Neural cell (in vitro differentiated cells): ENCODE measurements around the gene NCKIPSD. TPM values are rescaled to one million over a fixed set of nuclear protein-coding genes. Genes with fewer than 3 reads are reported as not detected.

Experiments used
- H2AFZ ChIP-seq: fragments of 200-600, 300-800 bp; sonication (generic), shearing (Covaris generic); 2 replicates; pipeline ENCODE4 v1.6.0; 2014; ENCODE audit warnings: low read depth, mild to moderate bottlenecking, antibody characterized with exemption, low read length, moderate library complexity
- H3F3A ChIP-seq: fragments of 200-600 bp; shearing (Covaris generic); 2 replicates; pipeline ENCODE4 v1.6.1; 2016; ENCODE audit warnings: mild to moderate bottlenecking, moderate library complexity, mixed read lengths, antibody characterized with exemption, low read length; ENCODE audit not compliant: insufficient read depth, poor library complexity, severe bottlenecking
- H3K27ac ChIP-seq: fragments of 200-600, 300-800 bp; sonication (generic), shearing (Covaris generic); 2 replicates; pipeline ENCODE4 v1.5.1; 2014; ENCODE audit warnings: mild to moderate bottlenecking, low read length, moderate library complexity
- H3K27me3 ChIP-seq: fragments of 300-800, 200-600 bp; sonication (generic), shearing (Covaris generic); 2 replicates; pipeline ENCODE4 v1.6.0; 2014; ENCODE audit warnings: mild to moderate bottlenecking, low read depth, low read length, moderate library complexity; ENCODE audit not compliant: insufficient read depth
- H3K36me3 ChIP-seq: fragments of 300-800, 200-600 bp; sonication (generic), shearing (Covaris generic); 2 replicates; pipeline ENCODE4 v1.5.1; 2014; ENCODE audit warnings: mild to moderate bottlenecking, antibody characterized with exemption, low read length, moderate library complexity; ENCODE audit not compliant: insufficient read depth
- H3K4me2 ChIP-seq: fragments of 300-800, 200-600 bp; sonication (generic), shearing (Covaris generic); 2 replicates; pipeline ENCODE4 v1.6.0; 2014; ENCODE audit warnings: mild to moderate bottlenecking, low read length
- H3K4me3 ChIP-seq: fragments of 300-800, 200-600 bp; sonication (generic), shearing (Covaris generic); 2 replicates; pipeline ENCODE4 v1.5.1; 2014; ENCODE audit warnings: mild to moderate bottlenecking, low read length, moderate library complexity
- H3K79me2 ChIP-seq: fragments of 200-600 bp; shearing (Covaris generic); replicated peaks from 2 replicates; pipeline ENCODE4 v1.6.0; 2014; ENCODE audit warnings: mild to moderate bottlenecking, low read length, moderate library complexity; ENCODE audit not compliant: insufficient read depth
- H3K9ac ChIP-seq: fragments of 300-800, 200-600 bp; sonication (generic), shearing (Covaris generic); 2 replicates; pipeline ENCODE4 v1.6.1; 2016; ENCODE audit warnings: mild to moderate bottlenecking, low read length, mixed read lengths
- H3K9me2 ChIP-seq: fragments of 200-600 bp; shearing (Covaris generic); 2 replicates; pipeline ENCODE4 v1.6.1; 2016; ENCODE audit warnings: mild to moderate bottlenecking, low read length, mixed read lengths; ENCODE audit not compliant: insufficient read depth
- H3K9me3 ChIP-seq: fragments of 200-600, 300-800 bp; sonication (generic), shearing (Covaris generic); 2 replicates; pipeline ENCODE4 v1.6.1; 2016; ENCODE audit warnings: mild to moderate bottlenecking, mixed run types, low read length, moderate library complexity, mixed read lengths
- H4K20me1 ChIP-seq: fragments of 200-600 bp; shearing (Covaris generic); 2 replicates; pipeline ENCODE4 v1.6.1; 2016; ENCODE audit warnings: mild to moderate bottlenecking, mixed run types; ENCODE audit not compliant: insufficient read depth
- EP300 ChIP-seq: fragments of 450-650 bp; conservative IDR thresholded peaks from 2 replicates; pipeline ENCODE4 v1.6.1; 2014; ENCODE audit warnings: antibody characterized with exemption, mild to moderate bottlenecking, moderate library complexity; ENCODE audit not compliant: poor library complexity, severe bottlenecking
- EZH2 ChIP-seq: fragments of 200-600, 300-800 bp; shearing (Covaris generic), sonication (generic); IDR thresholded peaks from 2 replicates; pipeline ENCODE4 v1.6.1; 2014; ENCODE audit warnings: antibody characterized with exemption, low read length, borderline replicate concordance, mild to moderate bottlenecking; ENCODE audit not compliant: insufficient read depth, poor library complexity, severe bottlenecking
- MXI1 ChIP-seq: fragments of 450-650 bp; conservative IDR thresholded peaks from 2 replicates; pipeline ENCODE4 v1.6.1; 2014; ENCODE audit warnings: antibody characterized with exemption, mild to moderate bottlenecking; ENCODE audit not compliant: poor library complexity, severe bottlenecking
- POLR2AphosphoS5 ChIP-seq: IDR thresholded peaks from 2 replicates; pipeline ENCODE4 v1.6.1; 2012
- RAD21 ChIP-seq: fragments of 450-650 bp; conservative IDR thresholded peaks from 2 replicates; pipeline ENCODE4 v1.6.1; 2014; ENCODE audit warnings: antibody characterized with exemption, mild to moderate bottlenecking, moderate library complexity
- SMC3 ChIP-seq: fragments of 450-650 bp; conservative IDR thresholded peaks from 2 replicates; pipeline ENCODE4 v1.6.1; 2014; ENCODE audit warnings: antibody characterized with exemption, mild to moderate bottlenecking, moderate library complexity; ENCODE audit not compliant: poor library complexity
- TAF1 ChIP-seq: IDR thresholded peaks from 2 replicates; pipeline ENCODE4 v1.6.1; 2012; ENCODE audit warnings: low read depth
- polyA plus RNA-seq: library from polyadenylated mRNA; depleted of rRNA; stranded (reverse); fragments of >200 nt; gene quantifications from 2 replicates; pipeline ENCODE4 v1.2.3, GENCODE V29; 2014
- TF ChIP-seq, protein P1 (sequence below): fragments of 450-650 bp; IDR thresholded peaks from 2 replicates; pipeline ENCODE4 v1.5.1; 2014; ENCODE audit warnings: antibody characterized with exemption, mild to moderate bottlenecking, moderate library complexity; ENCODE audit not compliant: poor library complexity, severe bottlenecking
- TF ChIP-seq, protein P2 (sequence below): IDR thresholded peaks from 2 replicates; pipeline ENCODE4 v1.6.1; 2012; ENCODE audit warnings: borderline replicate concordance

Gene NCKIPSD
- polyA plus RNA-seq, 1 donor from 2014 or later: 19.0 TPM

DNA sequence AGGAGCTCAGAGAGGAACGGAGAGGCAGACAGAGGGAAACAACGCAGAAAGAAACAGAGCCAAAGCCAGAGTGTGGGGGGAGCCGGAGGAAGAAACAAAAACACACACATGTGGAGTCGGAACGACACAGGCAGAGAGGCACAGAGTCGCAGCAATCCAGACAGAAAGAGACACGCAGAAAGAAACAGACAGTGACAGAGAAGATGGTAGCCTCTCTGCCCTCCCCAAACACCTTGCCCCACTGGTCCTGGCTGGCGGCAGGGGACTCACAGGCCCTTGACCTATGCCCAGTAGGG is 1.7 kb downstream of the NCKIPSD start:
- H3K4me3 ChIP-seq: peak overlapping the region; percentile 92

DNA sequence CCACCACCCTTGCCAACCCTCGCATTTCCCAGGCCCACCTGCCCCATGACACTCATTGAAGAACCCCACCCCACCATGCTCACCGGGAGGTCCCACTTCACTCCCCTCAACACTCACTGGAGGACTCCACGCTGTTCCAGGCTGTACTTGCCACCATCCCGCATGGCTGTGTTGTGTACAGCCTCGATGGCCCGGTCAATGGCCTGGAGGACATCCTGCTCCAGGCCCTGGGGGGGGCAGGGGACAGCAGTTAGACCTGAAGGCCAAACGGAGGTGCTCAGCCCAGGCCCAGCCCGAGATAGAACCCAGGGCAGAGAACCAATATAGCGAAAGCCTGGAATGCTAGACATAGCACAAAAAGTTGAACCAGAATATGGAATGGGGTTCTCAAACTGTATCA is 2.9 kb downstream of the NCKIPSD start:
- Histone ChIP-seq H3F3A (no peaks in the 10 kb centered on the region), H4K20me1 (peaks cover 9% of the 10 kb centered on the region), H3K27me3 (no peaks in the 10 kb centered on the region), H3K9ac (no peak overlapping the region), H3K36me3 (peaks cover 10% of the 10 kb centered on the region), H3K9me3 (no peaks in the 10 kb centered on the region), H3K4me3 (no peak overlapping the region), H3K79me2 (peaks cover 11% of the 10 kb centered on the region), H3K4me2 (no peak overlapping the region), H3K27ac (no peak overlapping the region), H3K9me2 (no peaks in the 10 kb centered on the region), H2AFZ (no peak overlapping the region)
- TF ChIP-seq SMC3 (no peak), EZH2 (no peak), TAF1 (no peak), MXI1 (no peak), EP300 (no peak), POLR2AphosphoS5 (no peak)
- TF ChIP-seq, protein P1, sequence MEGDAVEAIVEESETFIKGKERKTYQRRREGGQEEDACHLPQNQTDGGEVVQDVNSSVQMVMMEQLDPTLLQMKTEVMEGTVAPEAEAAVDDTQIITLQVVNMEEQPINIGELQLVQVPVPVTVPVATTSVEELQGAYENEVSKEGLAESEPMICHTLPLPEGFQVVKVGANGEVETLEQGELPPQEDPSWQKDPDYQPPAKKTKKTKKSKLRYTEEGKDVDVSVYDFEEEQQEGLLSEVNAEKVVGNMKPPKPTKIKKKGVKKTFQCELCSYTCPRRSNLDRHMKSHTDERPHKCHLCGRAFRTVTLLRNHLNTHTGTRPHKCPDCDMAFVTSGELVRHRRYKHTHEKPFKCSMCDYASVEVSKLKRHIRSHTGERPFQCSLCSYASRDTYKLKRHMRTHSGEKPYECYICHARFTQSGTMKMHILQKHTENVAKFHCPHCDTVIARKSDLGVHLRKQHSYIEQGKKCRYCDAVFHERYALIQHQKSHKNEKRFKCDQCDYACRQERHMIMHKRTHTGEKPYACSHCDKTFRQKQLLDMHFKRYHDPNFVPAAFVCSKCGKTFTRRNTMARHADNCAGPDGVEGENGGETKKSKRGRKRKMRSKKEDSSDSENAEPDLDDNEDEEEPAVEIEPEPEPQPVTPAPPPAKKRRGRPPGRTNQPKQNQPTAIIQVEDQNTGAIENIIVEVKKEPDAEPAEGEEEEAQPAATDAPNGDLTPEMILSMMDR: no peak
- TF ChIP-seq, protein P2, sequence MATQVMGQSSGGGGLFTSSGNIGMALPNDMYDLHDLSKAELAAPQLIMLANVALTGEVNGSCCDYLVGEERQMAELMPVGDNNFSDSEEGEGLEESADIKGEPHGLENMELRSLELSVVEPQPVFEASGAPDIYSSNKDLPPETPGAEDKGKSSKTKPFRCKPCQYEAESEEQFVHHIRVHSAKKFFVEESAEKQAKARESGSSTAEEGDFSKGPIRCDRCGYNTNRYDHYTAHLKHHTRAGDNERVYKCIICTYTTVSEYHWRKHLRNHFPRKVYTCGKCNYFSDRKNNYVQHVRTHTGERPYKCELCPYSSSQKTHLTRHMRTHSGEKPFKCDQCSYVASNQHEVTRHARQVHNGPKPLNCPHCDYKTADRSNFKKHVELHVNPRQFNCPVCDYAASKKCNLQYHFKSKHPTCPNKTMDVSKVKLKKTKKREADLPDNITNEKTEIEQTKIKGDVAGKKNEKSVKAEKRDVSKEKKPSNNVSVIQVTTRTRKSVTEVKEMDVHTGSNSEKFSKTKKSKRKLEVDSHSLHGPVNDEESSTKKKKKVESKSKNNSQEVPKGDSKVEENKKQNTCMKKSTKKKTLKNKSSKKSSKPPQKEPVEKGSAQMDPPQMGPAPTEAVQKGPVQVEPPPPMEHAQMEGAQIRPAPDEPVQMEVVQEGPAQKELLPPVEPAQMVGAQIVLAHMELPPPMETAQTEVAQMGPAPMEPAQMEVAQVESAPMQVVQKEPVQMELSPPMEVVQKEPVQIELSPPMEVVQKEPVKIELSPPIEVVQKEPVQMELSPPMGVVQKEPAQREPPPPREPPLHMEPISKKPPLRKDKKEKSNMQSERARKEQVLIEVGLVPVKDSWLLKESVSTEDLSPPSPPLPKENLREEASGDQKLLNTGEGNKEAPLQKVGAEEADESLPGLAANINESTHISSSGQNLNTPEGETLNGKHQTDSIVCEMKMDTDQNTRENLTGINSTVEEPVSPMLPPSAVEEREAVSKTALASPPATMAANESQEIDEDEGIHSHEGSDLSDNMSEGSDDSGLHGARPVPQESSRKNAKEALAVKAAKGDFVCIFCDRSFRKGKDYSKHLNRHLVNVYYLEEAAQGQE: no peak

More for the DNA sequence above, 1.7 kb downstream of the NCKIPSD start:
- peaks cover 16% of the 10 kb centered on the region for H4K20me1 ChIP-seq
- no peaks in the 10 kb centered on the region for H3K9me3 ChIP-seq
- peaks cover 10% of the 10 kb centered on the region for H3K36me3 ChIP-seq
- no peaks in the 10 kb centered on the region for H3K27me3 ChIP-seq
- H2AFZ ChIP-seq: no peak overlapping the region
- peak overlapping the region; percentile 5 for H3K9ac ChIP-seq
- no peaks in the 10 kb centered on the region for H3F3A ChIP-seq
- H3K79me2 ChIP-seq: peaks cover 11% of the 10 kb centered on the region
- H3K4me2 ChIP-seq: peak overlapping the region; percentile 81
- H3K27ac ChIP-seq: no peak overlapping the region
- H3K9me2 ChIP-seq: no peaks in the 10 kb centered on the region
- TF ChIP-seq RAD21: no peak
- no peak for TF ChIP-seq TAF1
- TF ChIP-seq EZH2: no peak
- TF ChIP-seq, protein P2: no peak
- TF ChIP-seq SMC3: no peak
- no peak for TF ChIP-seq POLR2AphosphoS5
- no peak for TF ChIP-seq EP300
- TF ChIP-seq, protein P1: no peak
- TF ChIP-seq MXI1: no peak
